22Rv1 (cell line): ENCODE data around the gene HERPUD2.

Experiments
- CTCF ChIP-seq: fragments of 450-650 bp; IDR thresholded peaks from 2 replicates; pipeline ENCODE4 v1.5.1; 2017; ENCODE audit warnings: mild to moderate bottlenecking
- ZFX ChIP-seq: fragments of 450-650 bp; IDR thresholded peaks from 2 replicates; pipeline ENCODE4 v1.6.1; 2017; ENCODE audit warnings: antibody characterized with exemption, borderline replicate concordance

GRCh38 chr7:35722054-35722849, 27.3 kb upstream of the HERPUD2 start:
- TF ChIP-seq CTCF, result no peak
- no peak for TF ChIP-seq ZFX
